Activated T-cell treated with anti-CD3 and anti-CD28 coated beads, Interleukin-2, amount 50 U/mL, for 72 hours (primary cell): Measurements from ENCODE around the gene RSAD2. TPM values are rescaled to one million over a fixed set of nuclear protein-coding genes. Genes with fewer than 3 reads are reported as not detected.
"Not testable (repeated sequence)": the region's sequence is repeated elsewhere in the genome, so short reads cannot be mapped to it uniquely, and the experiment has no call there.

Experiments
- ATAC-seq, 2 donors: fragments of 150-1000 bp; cut with Tn5 transposase; replicated peaks in 1 of 2; 2 replicates each; pipeline ENCODE4 v1.10.0; 2021; ENCODE audit warnings: moderate library complexity in 2 of 2, mild to moderate bottlenecking in 1 of 2
- DNase-seq, 2 donors: peaks; one replicate each; pipeline ENCODE4 v3.0.0; 2021 to 2022; ENCODE audit warnings: mixed read lengths in 1 of 2
- H3K27ac Mint-ChIP-seq: one replicate; pipeline ENCODE4 v1.8.0; 2022; ENCODE audit warnings: mild to moderate bottlenecking, moderate library complexity, mixed read lengths
- H3K27me3 Mint-ChIP-seq: one replicate; pipeline ENCODE4 v1.8.0; 2022; ENCODE audit warnings: low read depth, mixed read lengths
- H3K36me3 Mint-ChIP-seq, 2 donors: one replicate each; pipeline ENCODE4 v1.8.0; 2022; ENCODE audit warnings: mixed read lengths in 2 of 2, mild to moderate bottlenecking in 1 of 2; ENCODE audit not compliant: insufficient read depth in 2 of 2
- H3K4me1 Mint-ChIP-seq: one replicate; pipeline ENCODE4 v1.8.0; 2022; ENCODE audit warnings: low read depth, mixed read lengths
- H3K4me3 Mint-ChIP-seq, 2 donors: one replicate each; pipeline ENCODE4 v1.8.0; 2022; ENCODE audit warnings: mild to moderate bottlenecking in 2 of 2, mixed read lengths in 2 of 2, moderate library complexity in 2 of 2
- H3K9me3 Mint-ChIP-seq, 2 donors: one replicate each; pipeline ENCODE4 v1.8.0; 2022; ENCODE audit warnings: mixed read lengths in 2 of 2
- total RNA-seq, 2 donors: library from RNA; stranded (reverse); gene quantifications; one replicate each; pipeline ENCODE4 v1.2.3, GENCODE V29; 2022

RSAD2 gene
- total RNA-seq, 2 donors from 2014 or later, result 5.4 to 17.8 TPM

- H3K27ac Mint-ChIP-seq, H3K4me3 Mint-ChIP-seq, DNase-seq, H3K9me3 Mint-ChIP-seq, ATAC-seq, H3K27me3 Mint-ChIP-seq: not testable (repeated sequence)
- Mint-ChIP-seq H3K36me3 (peaks cover 2 to 11% of the 10 kb centered on the region in 2 donors), H3K4me1 (peaks cover 38% of the 10 kb centered on the region)
Measured at GRCh38 chr2:6935652-6936020, 58.1 kb downstream of the RSAD2 start.

GRCh38 chr2:6937157-6937556 is 59.6 kb downstream of the RSAD2 start:
- Mint-ChIP-seq H3K27me3 (no peaks in the 10 kb centered on the region), H3K27ac (no peak overlapping the region), H3K9me3 (no peaks in the 10 kb centered on the region), H3K4me3 (no peak overlapping the region), H3K36me3 (peaks cover 4 to 15% of the 10 kb centered on the region in 2 donors), H3K4me1 (peaks cover 40% of the 10 kb centered on the region)
- DNase-seq (no peak), ATAC-seq (no peak)

- H3K36me3 Mint-ChIP-seq, result peaks cover 5 to 18% of the 10 kb centered on the region in 2 donors
- H3K9me3 Mint-ChIP-seq, result no peaks in the 10 kb centered on the region
- no peak overlapping the region for H3K27ac Mint-ChIP-seq
- peaks cover 43% of the 10 kb centered on the region for H3K4me1 Mint-ChIP-seq
- H3K4me3 Mint-ChIP-seq, result no peak overlapping the region
- no peak for DNase-seq
- ATAC-seq, result no peak
- H3K27me3 Mint-ChIP-seq, result no peaks in the 10 kb centered on the region
Measured at GRCh38 chr2:6937582-6937981, 60.0 kb downstream of the RSAD2 start.

- H3K9me3 Mint-ChIP-seq, result no peaks in the 10 kb centered on the region
- no peaks in the 10 kb centered on the region for H3K27me3 Mint-ChIP-seq
- DNase-seq, result no peak
- H3K36me3 Mint-ChIP-seq, result peaks cover 12 to 32% of the 10 kb centered on the region in 2 donors
- ATAC-seq, result no peak
- H3K4me1 Mint-ChIP-seq, result peaks cover 45% of the 10 kb centered on the region
- no peak overlapping the region for H3K4me3 Mint-ChIP-seq
- H3K27ac Mint-ChIP-seq, result no peak overlapping the region
Measured at GRCh38 chr2:6939071-6939470, 61.5 kb downstream of the RSAD2 start.

GRCh38 chr2:6940820-6941219 is 63.2 kb downstream of the RSAD2 start:
- Mint-ChIP-seq H3K27me3 (no peaks in the 10 kb centered on the region), H3K9me3 (no peaks in the 10 kb centered on the region), H3K4me1 (peaks cover 55% of the 10 kb centered on the region), H3K27ac (no peak overlapping the region), H3K4me3 (no peak overlapping the region), H3K36me3 (peaks cover 14 to 36% of the 10 kb centered on the region in 2 donors)
- DNase-seq (no peak), ATAC-seq (no peak)

GRCh38 chr2:6941299-6942046 is 63.9 kb downstream of the RSAD2 start:
- ATAC-seq (no peak), DNase-seq (no peak)
- Mint-ChIP-seq H3K36me3 (peaks cover 14 to 36% of the 10 kb centered on the region in 2 donors), H3K4me1 (peaks cover 58% of the 10 kb centered on the region), H3K4me3 (no peak overlapping the region), H3K27ac (peak overlapping the region; percentile 56), H3K9me3 (no peaks in the 10 kb centered on the region), H3K27me3 (no peaks in the 10 kb centered on the region)

- Mint-ChIP-seq H3K4me1 (peaks cover 61% of the 10 kb centered on the region), H3K27ac (peak overlapping the region; percentile 4), H3K36me3 (peaks cover 15 to 38% of the 10 kb centered on the region in 2 donors), H3K27me3 (no peaks in the 10 kb centered on the region), H3K9me3 (no peaks in the 10 kb centered on the region), H3K4me3 (no peak overlapping the region)
- ATAC-seq, result no peak
- DNase-seq, result no peak
Measured at GRCh38 chr2:6942848-6943247, 65.3 kb downstream of the RSAD2 start.

- Mint-ChIP-seq H3K9me3 (no peaks in the 10 kb centered on the region), H3K4me3 (no peak overlapping the region), H3K4me1 (peaks cover 68% of the 10 kb centered on the region), H3K27ac (no peak overlapping the region), H3K27me3 (no peaks in the 10 kb centered on the region), H3K36me3 (peaks cover 19 to 44% of the 10 kb centered on the region in 2 donors)
- DNase-seq (no peak), ATAC-seq (no peak)
Measured at GRCh38 chr2:6943523-6943922, 65.9 kb downstream of the RSAD2 start.

GRCh38 chr2:6943971-6944370 is 66.4 kb downstream of the RSAD2 start:
- Mint-ChIP-seq H3K9me3 (no peaks in the 10 kb centered on the region), H3K27me3 (no peaks in the 10 kb centered on the region), H3K36me3 (peaks cover 20 to 46% of the 10 kb centered on the region in 2 donors), H3K27ac (peak overlapping the region; percentile 6), H3K4me1 (peaks cover 72% of the 10 kb centered on the region), H3K4me3 (no peak overlapping the region)
- no peak for ATAC-seq
- DNase-seq, result no peak

- Mint-ChIP-seq H3K9me3 (no peaks in the 10 kb centered on the region), H3K4me3 (no peak overlapping the region), H3K27ac (no peak overlapping the region), H3K36me3 (peaks cover 20 to 46% of the 10 kb centered on the region in 2 donors), H3K4me1 (peaks cover 72% of the 10 kb centered on the region), H3K27me3 (no peaks in the 10 kb centered on the region)
- DNase-seq (no peak), ATAC-seq (no peak)
Measured at GRCh38 chr2:6944555-6944954, 67.0 kb downstream of the RSAD2 start.

GRCh38 chr2:6945087-6945813 is 67.7 kb downstream of the RSAD2 start:
- no peaks in the 10 kb centered on the region for H3K27me3 Mint-ChIP-seq
- H3K4me3 Mint-ChIP-seq, result peak overlapping the region; percentile 20 to 38
- H3K9me3 Mint-ChIP-seq, result no peaks in the 10 kb centered on the region
- peaks cover 76% of the 10 kb centered on the region for H3K4me1 Mint-ChIP-seq
- ATAC-seq (peak; percentile 27 to 38), DNase-seq (no peak)
- peak overlapping the region; percentile 50 for H3K27ac Mint-ChIP-seq
- H3K36me3 Mint-ChIP-seq, result peaks cover 20 to 49% of the 10 kb centered on the region in 2 donors

- H3K36me3 Mint-ChIP-seq, result peaks cover 20 to 48% of the 10 kb centered on the region in 2 donors
- peak overlapping the region; percentile 20 to 38 for H3K4me3 Mint-ChIP-seq
- no peaks in the 10 kb centered on the region for H3K27me3 Mint-ChIP-seq
- ATAC-seq (no peak), DNase-seq (no peak)
- peak overlapping the region; percentile 50 for H3K27ac Mint-ChIP-seq
- H3K4me1 Mint-ChIP-seq, result peaks cover 82% of the 10 kb centered on the region
- H3K9me3 Mint-ChIP-seq, result no peaks in the 10 kb centered on the region
Measured at GRCh38 chr2:6945821-6946220, 68.2 kb downstream of the RSAD2 start.

GRCh38 chr2:6946722-6947121 is 69.1 kb downstream of the RSAD2 start:
- Mint-ChIP-seq H3K27ac (no peak overlapping the region), H3K36me3 (peaks cover 19 to 41% of the 10 kb centered on the region in 2 donors)

More at GRCh38 chr2:6946722-6947121, 69.1 kb downstream of the RSAD2 start:
- peak; percentile 71 to 76 for ATAC-seq
- Mint-ChIP-seq H3K4me1 (peaks cover 81% of the 10 kb centered on the region), H3K27me3 (no peaks in the 10 kb centered on the region), H3K9me3 (no peaks in the 10 kb centered on the region), H3K4me3 (no peak overlapping the region)
- no peak for DNase-seq
